ENCODE measurements around the gene GPS2.
"Not testable (repeated sequence)": the region's sequence is repeated elsewhere in the genome, so short reads cannot be mapped to it uniquely, and the experiment has no call there.

- TF ChIP-seq, protein P1, sequence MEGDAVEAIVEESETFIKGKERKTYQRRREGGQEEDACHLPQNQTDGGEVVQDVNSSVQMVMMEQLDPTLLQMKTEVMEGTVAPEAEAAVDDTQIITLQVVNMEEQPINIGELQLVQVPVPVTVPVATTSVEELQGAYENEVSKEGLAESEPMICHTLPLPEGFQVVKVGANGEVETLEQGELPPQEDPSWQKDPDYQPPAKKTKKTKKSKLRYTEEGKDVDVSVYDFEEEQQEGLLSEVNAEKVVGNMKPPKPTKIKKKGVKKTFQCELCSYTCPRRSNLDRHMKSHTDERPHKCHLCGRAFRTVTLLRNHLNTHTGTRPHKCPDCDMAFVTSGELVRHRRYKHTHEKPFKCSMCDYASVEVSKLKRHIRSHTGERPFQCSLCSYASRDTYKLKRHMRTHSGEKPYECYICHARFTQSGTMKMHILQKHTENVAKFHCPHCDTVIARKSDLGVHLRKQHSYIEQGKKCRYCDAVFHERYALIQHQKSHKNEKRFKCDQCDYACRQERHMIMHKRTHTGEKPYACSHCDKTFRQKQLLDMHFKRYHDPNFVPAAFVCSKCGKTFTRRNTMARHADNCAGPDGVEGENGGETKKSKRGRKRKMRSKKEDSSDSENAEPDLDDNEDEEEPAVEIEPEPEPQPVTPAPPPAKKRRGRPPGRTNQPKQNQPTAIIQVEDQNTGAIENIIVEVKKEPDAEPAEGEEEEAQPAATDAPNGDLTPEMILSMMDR (IDR thresholded peaks at IDR 0.05), result not testable (repeated sequence)
- TF ChIP-seq EP300 (IDR thresholded peaks at IDR 0.05), result not testable (repeated sequence)
Observed at GRCh38 chr17:7337600-7337999, 22.4 kb upstream of the GPS2 start.
